Right lobe of liver (tissue), 6 donors: ENCODE data around the gene VPS13C. TPM values are rescaled to one million over a fixed set of nuclear protein-coding genes. Genes with fewer than 3 reads are reported as not detected.

Source experiments
- ATAC-seq, 4 donors: fragments of 200-7000 bp; cut with Tn5 transposase; one replicate each; pipeline ENCODE4 v1.9.1; 2020; ENCODE audit warnings: mild to moderate bottlenecking in 4 of 4, moderate library complexity in 4 of 4
- DNase-seq, 3 donors: peaks; one replicate each; pipeline ENCODE4 v3.0.0-alpha.2; 2020
- H3K27ac ChIP-seq, 3 donors: fragments of 200-600 bp; one replicate each; pipeline ENCODE4 v1.8.0; 2022
- H3K27me3 ChIP-seq, 2 donors: fragments of 200-600 bp; one replicate each; pipeline ENCODE4 v1.8.0; 2022
- H3K36me3 ChIP-seq, 4 donors: fragments of 200-600 bp; sonication (generic) in 1 of 4; one replicate each; pipeline versions ENCODE4 v1.5.1 to v1.8.0; 2017 to 2022; ENCODE audit warnings: control low read depth in 1 of 4
- H3K4me1 ChIP-seq, 4 donors: fragments of 200-600 bp; sonication (generic) in 1 of 4; one replicate each; pipeline versions ENCODE4 v1.5.1 to v1.8.0; 2017 to 2022; ENCODE audit warnings: control low read depth in 1 of 4
- H3K4me3 ChIP-seq, 3 donors: fragments of 200-600 bp; one replicate each; pipeline ENCODE4 v1.8.0; 2022
- H3K9me3 ChIP-seq, 4 donors: fragments of 200-600 bp; sonication (generic) in 1 of 4; one replicate each; pipeline versions ENCODE4 v1.5.1 to v1.8.0; 2017 to 2022; ENCODE audit warnings: control low read depth in 1 of 4
- CTCF ChIP-seq, 4 donors: fragments of 200-600 bp in 3 of 4; fragments of 450-650 bp in 1 of 4; IDR thresholded peaks; one replicate each; pipeline versions ENCODE4 v1.5.1 to v1.8.0; 2016 to 2022; ENCODE audit warnings: antibody characterized with exemption in 4 of 4, mild to moderate bottlenecking in 2 of 4
- POLR2A ChIP-seq: fragments of 450-650 bp; IDR thresholded peaks from one replicate; pipeline ENCODE4 v1.6.1; 2017; ENCODE audit warnings: antibody characterized with exemption, mild to moderate bottlenecking
- WGBS: methylation state at CpG from one replicate; pipeline ENCODE4 v1.1.6; 2018; ENCODE audit warnings: low coverage, low lambda C conversion rate; ENCODE audit not compliant: insufficient coverage; ENCODE audit errors: missing lambda C conversion rate; 5-methylcytosine and 5-hydroxymethylcytosine counted together
- intact Hi-C, 2 donors: fragments of 100-400 bp; cut with DNase I; formaldehyde crosslinking; loops; one replicate each; pipeline versions ENCODE4 v1.11.2 to v1.14.1; 2022
- total RNA-seq, 6 experiments: library from RNA; depleted of rRNA in 2 of 6; stranded (reverse); fragments of >200 nt in 2 of 6; fragmentation: NEBNext Ultra II Directional in 3 of 6; extraction: Animal tissue kit (Norgen Biotek cat#: 25700) in 3 of 6; gene quantifications; one replicate each; pipeline versions ENCODE4 v1.1.0 to v1.2.4, GENCODE V29; 2016 to 2023
- donor health status: DM: no; HTN: yes; CAD: no.
- donor health status: DM: no; HTN: no; CAD: no.
- donor health status: DM: no; HTN: no; CAD: no.
- donor health status: DM: no; HTN: yes; CAD: no.
- donor health status: DM: no; HTN: yes; CAD: no.

The VPS13C gene
- total RNA-seq, 6 experiments from 2014 or later: 17.5 to 34.6 (median 27.3) TPM

- intact Hi-C loops: no loop called here
These were observed 124.8 kb downstream of the VPS13C start for GRCh38 chr15:61935493-61935892.

GRCh38 chr15:61929452-61929851 lies 130.8 kb downstream of the VPS13C start:
- Histone ChIP-seq H3K9me3 (no peaks in the 10 kb centered on the region), H3K4me1 (no peaks in the 10 kb centered on the region), H3K27ac (no peak overlapping the region), H3K27me3 (no peaks in the 10 kb centered on the region), H3K4me3 (no peak overlapping the region), H3K36me3 (peaks cover 0 to 9% (median 3%) of the 10 kb centered on the region in 4 donors)
- intact Hi-C loops: no loop called here
- DNase-seq: no peak
- TF ChIP-seq CTCF (IDR thresholded peaks at IDR 0.05): no peak
- no peak for TF ChIP-seq POLR2A
- no peak for ATAC-seq

More at GRCh38 chr15:61935493-61935892, 124.8 kb downstream of the VPS13C start:
- ATAC-seq (peak in 2 of 4 donors; percentile 65 to 82), DNase-seq (no peak)
- Histone ChIP-seq H3K27ac (no peak overlapping the region), H3K4me1 (no peaks in the 10 kb centered on the region), H3K4me3 (no peak overlapping the region), H3K36me3 (peaks cover 0 to 13% (median 3%) of the 10 kb centered on the region in 4 donors), H3K9me3 (no peaks in the 10 kb centered on the region), H3K27me3 (no peaks in the 10 kb centered on the region)
- 88% methylated on average over 4 of the region's 4 CpGs for WGBS
- TF ChIP-seq POLR2A (no peak), CTCF (IDR thresholded peaks at IDR 0.05) (no peak)

GRCh38 chr15:61923173-61923572 lies 137.1 kb downstream of the VPS13C start:
- Histone ChIP-seq H3K36me3 (peaks cover 0 to 30% (median 0%) of the 10 kb centered on the region in 4 donors), H3K27me3 (no peaks in the 10 kb centered on the region), H3K27ac (no peak overlapping the region), H3K4me3 (no peak overlapping the region), H3K4me1 (no peaks in the 10 kb centered on the region), H3K9me3 (no peaks in the 10 kb centered on the region)
- no peak for TF ChIP-seq CTCF (IDR thresholded peaks at IDR 0.05)
- TF ChIP-seq POLR2A: no peak
- no peak for ATAC-seq
- intact Hi-C loops: no loop called here
- 87% methylated on average over 3 of the region's 3 CpGs for WGBS
- no peak for DNase-seq

- Histone ChIP-seq H3K27me3 (no peaks in the 10 kb centered on the region), H3K36me3 (peaks cover 0 to 34% (median 4%) of the 10 kb centered on the region in 4 donors), H3K4me1 (no peaks in the 10 kb centered on the region), H3K9me3 (no peaks in the 10 kb centered on the region), H3K4me3 (no peak overlapping the region), H3K27ac (no peak overlapping the region)
- TF ChIP-seq CTCF (IDR thresholded peaks at IDR 0.05) (no peak), POLR2A (no peak)
- 95% methylated on average over 1 of the region's 1 CpG for WGBS
- no peak for ATAC-seq
- intact Hi-C loops: no loop called here
- no peak for DNase-seq
These were observed 139.2 kb downstream of the VPS13C start for GRCh38 chr15:61921093-61921492.

GRCh38 chr15:61917457-61917856 lies 142.8 kb downstream of the VPS13C start:
- H3K27me3 ChIP-seq: no peaks in the 10 kb centered on the region
- DNase-seq (no peak), ATAC-seq (no peak)
- H3K36me3 ChIP-seq: peaks cover 0 to 50% (median 6%) of the 10 kb centered on the region in 4 donors
- intact Hi-C loops: no loop called here
- TF ChIP-seq POLR2A (no peak), CTCF (IDR thresholded peaks at IDR 0.05) (no peak)
- no peak overlapping the region for H3K4me3 ChIP-seq
- WGBS: 79% methylated on average over 1 of the region's 1 CpG
- no peaks in the 10 kb centered on the region for H3K4me1 ChIP-seq
- H3K9me3 ChIP-seq: no peaks in the 10 kb centered on the region
- H3K27ac ChIP-seq: no peak overlapping the region
